ENCODE data around the gene NADSYN1.

GRCh38 chr11:71404209-71404608, 48.8 kb upstream of the NADSYN1 start:
- TF ChIP-seq, protein P1, sequence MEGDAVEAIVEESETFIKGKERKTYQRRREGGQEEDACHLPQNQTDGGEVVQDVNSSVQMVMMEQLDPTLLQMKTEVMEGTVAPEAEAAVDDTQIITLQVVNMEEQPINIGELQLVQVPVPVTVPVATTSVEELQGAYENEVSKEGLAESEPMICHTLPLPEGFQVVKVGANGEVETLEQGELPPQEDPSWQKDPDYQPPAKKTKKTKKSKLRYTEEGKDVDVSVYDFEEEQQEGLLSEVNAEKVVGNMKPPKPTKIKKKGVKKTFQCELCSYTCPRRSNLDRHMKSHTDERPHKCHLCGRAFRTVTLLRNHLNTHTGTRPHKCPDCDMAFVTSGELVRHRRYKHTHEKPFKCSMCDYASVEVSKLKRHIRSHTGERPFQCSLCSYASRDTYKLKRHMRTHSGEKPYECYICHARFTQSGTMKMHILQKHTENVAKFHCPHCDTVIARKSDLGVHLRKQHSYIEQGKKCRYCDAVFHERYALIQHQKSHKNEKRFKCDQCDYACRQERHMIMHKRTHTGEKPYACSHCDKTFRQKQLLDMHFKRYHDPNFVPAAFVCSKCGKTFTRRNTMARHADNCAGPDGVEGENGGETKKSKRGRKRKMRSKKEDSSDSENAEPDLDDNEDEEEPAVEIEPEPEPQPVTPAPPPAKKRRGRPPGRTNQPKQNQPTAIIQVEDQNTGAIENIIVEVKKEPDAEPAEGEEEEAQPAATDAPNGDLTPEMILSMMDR (IDR thresholded peaks at IDR 0.05), result no peak
- TF ChIP-seq POLR2A (IDR thresholded peaks at IDR 0.05) (no peak), POLR2AphosphoS5 (IDR thresholded peaks at IDR 0.05) (no peak), EP300 (IDR thresholded peaks at IDR 0.05; ENCODE audit: low read depth) (no peak)

All from transverse colon (tissue), 4 donors.